HepG2 (cell line): Measurements from ENCODE around the gene NR2F6. TPM values are rescaled to one million over a fixed set of nuclear protein-coding genes. Genes with fewer than 3 reads are reported as not detected.
A peak's percentile ranks its signal among the peaks of the same experiment; 100 is the strongest.

ENCODE experiments used
- GZF1 ChIP-seq: sonication (generic); formaldehyde crosslinking; IDR thresholded peaks from 2 replicates; pipeline ENCODE4 v1.5.1; 2020; ENCODE audit warnings: mild to moderate bottlenecking, missing genetic modification reagents
- HNRNPL ChIP-seq: fragments of 200-400 bp; formaldehyde crosslinking; IDR thresholded peaks from 2 replicates; pipeline ENCODE4 v1.6.1; 2017; ENCODE audit warnings: mild to moderate bottlenecking, low read depth, low read length
- KLF15 ChIP-seq: sonication (generic); formaldehyde crosslinking; IDR thresholded peaks from 2 replicates; pipeline ENCODE4 v1.8.1; 2023; ENCODE audit warnings: borderline replicate concordance, mild to moderate bottlenecking, inconsistent platforms, missing genetic modification reagents, mixed read lengths
- MAFK ChIP-seq, 2 experiments: IDR thresholded peaks in 1 of 2; conservative IDR thresholded peaks in 1 of 2; 2 replicates each; pipeline ENCODE4 v1.6.1; 2011; ENCODE audit warnings: improper control_type of control experiment in 2 of 2, low read length in 2 of 2
- SKI ChIP-seq: fragments of 450-650 bp; IDR thresholded peaks from one replicate; pipeline ENCODE4 v1.6.1; 2018; ENCODE audit warnings: mild to moderate bottlenecking; ENCODE audit not compliant: partially characterized antibody
- SRSF4 ChIP-seq: fragments of 200-400 bp; formaldehyde crosslinking; IDR thresholded peaks from one replicate; pipeline ENCODE4 v1.6.1; 2018; ENCODE audit warnings: mild to moderate bottlenecking, low read depth, low read length, moderate library complexity; ENCODE audit not compliant: poor library complexity, severe bottlenecking
- TFDP2 ChIP-seq: sonication (generic); formaldehyde crosslinking; IDR thresholded peaks from 2 replicates; pipeline ENCODE4 v1.4.0; 2020; ENCODE audit warnings: missing genetic modification reagents
- ZNF17 ChIP-seq: sonication (generic); formaldehyde crosslinking; IDR thresholded peaks from 2 replicates; pipeline ENCODE4 v1.5.0; 2020; ENCODE audit warnings: mild to moderate bottlenecking, missing genetic modification reagents
- ZNF3 ChIP-seq: IDR thresholded peaks from 2 replicates; pipeline ENCODE4 v1.7.0; 2017; ENCODE audit warnings: inconsistent platforms
- ZNF468 ChIP-seq: sonication (generic); formaldehyde crosslinking; IDR thresholded peaks from 2 replicates; pipeline ENCODE4 v1.8.0; 2022; ENCODE audit warnings: mild to moderate bottlenecking, moderate library complexity, missing genetic modification reagents
- ZNF747 ChIP-seq: sonication (generic); formaldehyde crosslinking; IDR thresholded peaks from 2 replicates; pipeline ENCODE4 v1.8.1; 2023; ENCODE audit warnings: missing genetic modification reagents, mild to moderate bottlenecking, borderline replicate concordance
- polyA plus RNA-seq, 8 experiments: library from polyadenylated mRNA; depleted of rRNA in 3 of 8; stranded (reverse) in 7 of 8; unstranded in 1 of 8; fragments of >200 nt; fragmentation: Illumina TruSeq in 4 of 8; extraction: Trizol in 4 of 8; gene quantifications; 2 replicates each; pipeline versions ENCODE4 v1.2.1 to v1.2.3, GENCODE V29; 2011 to 2016; ENCODE audit warnings: low read depth in 4 of 8, missing spikeins in 1 of 8, mixed read lengths in 1 of 8; ENCODE audit not compliant: insufficient read depth in 1 of 8
- total RNA-seq, 5 experiments: library from RNA; depleted of rRNA; stranded (reverse); fragments of >200 nt; fragmentation: Illumina TruSeq; extraction: Trizol; gene quantifications; 2 replicates each; pipeline ENCODE4 v1.2.3, GENCODE V29; 2016; ENCODE audit warnings: low read depth in 1 of 5
- TF ChIP-seq, protein P1 (sequence below): IDR thresholded peaks from 2 replicates; pipeline ENCODE4 v1.6.1; 2016; ENCODE audit warnings: low read depth
- TF ChIP-seq, protein P2 (sequence below): sonication (generic); formaldehyde crosslinking; IDR thresholded peaks from 2 replicates; pipeline ENCODE4 v1.9.0; 2021; ENCODE audit warnings: missing genetic modification reagents, borderline replicate concordance
- TF ChIP-seq, protein P3 (sequence below): sonication (generic); formaldehyde crosslinking; IDR thresholded peaks from 2 replicates; pipeline ENCODE4 v1.4.0; 2020; ENCODE audit warnings: missing genetic modification reagents, borderline replicate concordance
- TF ChIP-seq, protein P4 (sequence below): IDR thresholded peaks from 2 replicates; pipeline ENCODE4 v1.6.1; 2016; ENCODE audit warnings: low read depth, control low read depth
- TF ChIP-seq, protein P5 (sequence below): sonication (generic); formaldehyde crosslinking; IDR thresholded peaks from 2 replicates; pipeline ENCODE4 v1.4.0; 2020; ENCODE audit warnings: missing genetic modification reagents

NR2F6 gene
- total and polyA plus RNA-seq, 2 of the 13 experiments (the other 11 are each of a cell fraction or from before 2014, with no cell fraction given): 30.9 to 72.4 TPM

DNA sequence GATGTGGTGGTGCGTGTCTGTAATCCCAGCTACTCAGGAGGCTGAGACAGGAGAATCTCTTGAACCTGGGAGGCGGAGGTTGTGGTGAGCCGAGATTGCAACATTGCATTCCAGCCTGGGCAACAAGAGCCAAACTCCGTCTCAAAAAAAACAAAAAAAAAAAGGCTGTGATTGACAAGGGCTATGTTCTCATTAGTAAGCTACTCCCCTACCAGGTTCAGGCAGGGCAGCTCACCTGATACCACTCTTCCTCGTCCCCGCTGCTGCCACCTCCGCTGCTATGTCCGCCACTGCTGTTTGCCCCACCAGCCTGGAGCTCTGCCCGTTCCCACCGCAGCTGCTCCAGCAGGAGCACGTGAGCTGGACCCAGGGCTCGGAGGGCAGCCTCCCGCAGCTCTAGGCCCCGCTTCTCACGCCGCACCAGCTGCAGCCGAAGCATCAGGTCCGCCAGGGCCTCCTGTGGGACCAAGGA is 9.5 kb upstream of the NR2F6 start (continued):
- TF ChIP-seq, protein P1, sequence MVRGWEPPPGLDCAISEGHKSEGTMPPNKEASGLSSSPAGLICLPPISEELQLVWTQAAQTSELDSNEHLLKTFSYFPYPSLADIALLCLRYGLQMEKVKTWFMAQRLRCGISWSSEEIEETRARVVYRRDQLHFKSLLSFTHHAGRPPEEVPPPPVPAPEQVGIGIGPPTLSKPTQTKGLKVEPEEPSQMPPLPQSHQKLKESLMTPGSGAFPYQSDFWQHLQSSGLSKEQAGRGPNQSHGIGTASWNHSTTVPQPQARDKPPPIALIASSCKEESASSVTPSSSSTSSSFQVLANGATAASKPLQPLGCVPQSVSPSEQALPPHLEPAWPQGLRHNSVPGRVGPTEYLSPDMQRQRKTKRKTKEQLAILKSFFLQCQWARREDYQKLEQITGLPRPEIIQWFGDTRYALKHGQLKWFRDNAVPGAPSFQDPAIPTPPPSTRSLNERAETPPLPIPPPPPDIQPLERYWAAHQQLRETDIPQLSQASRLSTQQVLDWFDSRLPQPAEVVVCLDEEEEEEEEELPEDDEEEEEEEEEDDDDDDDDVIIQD (CRISPR knock-in tag): no peak
- TF ChIP-seq, protein P2, sequence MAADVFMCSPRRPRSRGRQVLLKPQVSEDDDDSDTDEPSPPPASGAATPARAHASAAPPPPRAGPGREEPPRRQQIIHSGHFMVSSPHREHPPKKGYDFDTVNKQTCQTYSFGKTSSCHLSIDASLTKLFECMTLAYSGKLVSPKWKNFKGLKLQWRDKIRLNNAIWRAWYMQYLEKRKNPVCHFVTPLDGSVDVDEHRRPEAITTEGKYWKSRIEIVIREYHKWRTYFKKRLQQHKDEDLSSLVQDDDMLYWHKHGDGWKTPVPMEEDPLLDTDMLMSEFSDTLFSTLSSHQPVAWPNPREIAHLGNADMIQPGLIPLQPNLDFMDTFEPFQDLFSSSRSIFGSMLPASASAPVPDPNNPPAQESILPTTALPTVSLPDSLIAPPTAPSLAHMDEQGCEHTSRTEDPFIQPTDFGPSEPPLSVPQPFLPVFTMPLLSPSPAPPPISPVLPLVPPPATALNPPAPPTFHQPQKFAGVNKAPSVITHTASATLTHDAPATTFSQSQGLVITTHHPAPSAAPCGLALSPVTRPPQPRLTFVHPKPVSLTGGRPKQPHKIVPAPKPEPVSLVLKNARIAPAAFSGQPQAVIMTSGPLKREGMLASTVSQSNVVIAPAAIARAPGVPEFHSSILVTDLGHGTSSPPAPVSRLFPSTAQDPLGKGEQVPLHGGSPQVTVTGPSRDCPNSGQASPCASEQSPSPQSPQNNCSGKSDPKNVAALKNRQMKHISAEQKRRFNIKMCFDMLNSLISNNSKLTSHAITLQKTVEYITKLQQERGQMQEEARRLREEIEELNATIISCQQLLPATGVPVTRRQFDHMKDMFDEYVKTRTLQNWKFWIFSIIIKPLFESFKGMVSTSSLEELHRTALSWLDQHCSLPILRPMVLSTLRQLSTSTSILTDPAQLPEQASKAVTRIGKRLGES (CRISPR knock-in tag): no peak
- TF ChIP-seq GZF1 (CRISPR knock-in tag) (no peak), ZNF747 (0 out of 2 replicates have a peak, but pooled peaks have one; percentile 67), ZNF3 (CRISPR knock-in tag) (no peak), MAFK (conservative IDR thresholded peaks at IDR 0.05 in 1 of 2, IDR thresholded peaks at IDR 0.05 in 1 of 2; ENCODE audit: low read length in 2 of 2) (no peak), TFDP2 (CRISPR knock-in tag) (peak; percentile 45; the same call in 1 of the 2 replicates), SRSF4 (no peak), ZNF468 (CRISPR knock-in tag) (no peak), SKI (no peak), KLF15 (no peak), HNRNPL (peak; percentile 75; the same call in 1 of the 2 replicates), ZNF17 (CRISPR knock-in tag) (no peak)
- TF ChIP-seq, protein P3, sequence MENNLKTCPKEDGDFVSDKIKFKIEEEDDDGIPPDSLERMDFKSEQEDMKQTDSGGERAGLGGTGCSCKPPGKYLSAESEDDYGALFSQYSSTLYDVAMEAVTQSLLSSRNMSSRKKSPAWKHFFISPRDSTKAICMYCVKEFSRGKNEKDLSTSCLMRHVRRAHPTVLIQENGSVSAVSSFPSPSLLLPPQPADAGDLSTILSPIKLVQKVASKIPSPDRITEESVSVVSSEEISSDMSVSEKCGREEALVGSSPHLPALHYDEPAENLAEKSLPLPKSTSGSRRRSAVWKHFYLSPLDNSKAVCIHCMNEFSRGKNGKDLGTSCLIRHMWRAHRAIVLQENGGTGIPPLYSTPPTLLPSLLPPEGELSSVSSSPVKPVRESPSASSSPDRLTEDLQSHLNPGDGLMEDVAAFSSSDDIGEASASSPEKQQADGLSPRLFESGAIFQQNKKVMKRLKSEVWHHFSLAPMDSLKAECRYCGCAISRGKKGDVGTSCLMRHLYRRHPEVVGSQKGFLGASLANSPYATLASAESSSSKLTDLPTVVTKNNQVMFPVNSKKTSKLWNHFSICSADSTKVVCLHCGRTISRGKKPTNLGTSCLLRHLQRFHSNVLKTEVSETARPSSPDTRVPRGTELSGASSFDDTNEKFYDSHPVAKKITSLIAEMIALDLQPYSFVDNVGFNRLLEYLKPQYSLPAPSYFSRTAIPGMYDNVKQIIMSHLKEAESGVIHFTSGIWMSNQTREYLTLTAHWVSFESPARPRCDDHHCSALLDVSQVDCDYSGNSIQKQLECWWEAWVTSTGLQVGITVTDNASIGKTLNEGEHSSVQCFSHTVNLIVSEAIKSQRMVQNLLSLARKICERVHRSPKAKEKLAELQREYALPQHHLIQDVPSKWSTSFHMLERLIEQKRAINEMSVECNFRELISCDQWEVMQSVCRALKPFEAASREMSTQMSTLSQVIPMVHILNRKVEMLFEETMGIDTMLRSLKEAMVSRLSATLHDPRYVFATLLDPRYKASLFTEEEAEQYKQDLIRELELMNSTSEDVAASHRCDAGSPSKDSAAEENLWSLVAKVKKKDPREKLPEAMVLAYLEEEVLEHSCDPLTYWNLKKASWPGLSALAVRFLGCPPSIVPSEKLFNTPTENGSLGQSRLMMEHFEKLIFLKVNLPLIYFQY: no peak
- TF ChIP-seq, protein P4, sequence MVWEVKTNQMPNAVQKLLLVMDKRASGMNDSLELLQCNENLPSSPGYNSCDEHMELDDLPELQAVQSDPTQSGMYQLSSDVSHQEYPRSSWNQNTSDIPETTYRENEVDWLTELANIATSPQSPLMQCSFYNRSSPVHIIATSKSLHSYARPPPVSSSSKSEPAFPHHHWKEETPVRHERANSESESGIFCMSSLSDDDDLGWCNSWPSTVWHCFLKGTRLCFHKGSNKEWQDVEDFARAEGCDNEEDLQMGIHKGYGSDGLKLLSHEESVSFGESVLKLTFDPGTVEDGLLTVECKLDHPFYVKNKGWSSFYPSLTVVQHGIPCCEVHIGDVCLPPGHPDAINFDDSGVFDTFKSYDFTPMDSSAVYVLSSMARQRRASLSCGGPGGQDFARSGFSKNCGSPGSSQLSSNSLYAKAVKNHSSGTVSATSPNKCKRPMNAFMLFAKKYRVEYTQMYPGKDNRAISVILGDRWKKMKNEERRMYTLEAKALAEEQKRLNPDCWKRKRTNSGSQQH: peak; percentile 64; the same call in 1 of the 2 replicates
- TF ChIP-seq, protein P5, sequence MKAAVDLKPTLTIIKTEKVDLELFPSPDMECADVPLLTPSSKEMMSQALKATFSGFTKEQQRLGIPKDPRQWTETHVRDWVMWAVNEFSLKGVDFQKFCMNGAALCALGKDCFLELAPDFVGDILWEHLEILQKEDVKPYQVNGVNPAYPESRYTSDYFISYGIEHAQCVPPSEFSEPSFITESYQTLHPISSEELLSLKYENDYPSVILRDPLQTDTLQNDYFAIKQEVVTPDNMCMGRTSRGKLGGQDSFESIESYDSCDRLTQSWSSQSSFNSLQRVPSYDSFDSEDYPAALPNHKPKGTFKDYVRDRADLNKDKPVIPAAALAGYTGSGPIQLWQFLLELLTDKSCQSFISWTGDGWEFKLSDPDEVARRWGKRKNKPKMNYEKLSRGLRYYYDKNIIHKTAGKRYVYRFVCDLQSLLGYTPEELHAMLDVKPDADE (CRISPR knock-in tag): no peak
